Measurements from ENCODE around the gene INSRR.

INSRR gene

DNA sequence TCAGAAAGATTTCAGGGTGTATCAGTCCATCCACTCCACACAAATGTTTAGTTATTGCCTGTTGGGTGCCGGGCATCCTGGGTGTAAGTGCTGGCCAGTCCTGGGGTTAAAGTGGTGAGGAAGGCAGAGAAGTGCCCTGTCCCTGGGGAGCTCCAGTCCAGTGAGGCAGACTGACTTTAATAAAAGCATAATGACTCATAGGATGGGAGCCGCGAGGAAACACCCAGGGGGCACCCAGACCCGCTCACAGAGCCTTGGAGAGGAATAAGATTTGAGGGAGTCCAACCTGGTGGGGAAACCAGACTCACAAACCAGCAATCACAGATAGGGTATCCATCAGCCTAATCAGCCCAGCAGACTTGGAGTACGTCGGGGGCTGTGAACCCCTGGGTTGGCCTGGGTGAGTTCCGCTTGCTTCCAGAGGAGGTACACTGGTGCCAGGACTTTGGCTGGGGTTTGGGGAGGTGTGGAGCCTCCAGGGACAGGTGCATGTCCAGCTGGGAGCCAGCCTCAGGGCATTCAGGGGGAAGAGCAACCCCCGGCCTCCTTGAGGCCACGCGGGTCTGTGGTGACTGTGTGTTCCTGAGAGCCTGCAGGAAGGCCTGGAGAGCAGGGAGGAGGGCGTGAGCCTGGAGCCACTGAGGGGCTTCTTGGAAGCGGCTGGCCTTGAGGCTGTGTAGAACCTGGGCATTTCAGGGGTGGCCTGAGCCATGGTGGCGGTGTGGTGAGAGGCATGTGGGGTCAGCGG lies 38.3 kb upstream of the INSRR start:
- H3K27me3 ChIP-seq (ENCODE audit: low read length) = 0 out of 2 replicates have a peak, but pooled peaks cover 2% of the 10 kb centered on the region
- H2AFZ ChIP-seq (ENCODE audit: low read depth, low read length, severe bottlenecking) = no peak overlapping the region
- TF ChIP-seq, protein P1, sequence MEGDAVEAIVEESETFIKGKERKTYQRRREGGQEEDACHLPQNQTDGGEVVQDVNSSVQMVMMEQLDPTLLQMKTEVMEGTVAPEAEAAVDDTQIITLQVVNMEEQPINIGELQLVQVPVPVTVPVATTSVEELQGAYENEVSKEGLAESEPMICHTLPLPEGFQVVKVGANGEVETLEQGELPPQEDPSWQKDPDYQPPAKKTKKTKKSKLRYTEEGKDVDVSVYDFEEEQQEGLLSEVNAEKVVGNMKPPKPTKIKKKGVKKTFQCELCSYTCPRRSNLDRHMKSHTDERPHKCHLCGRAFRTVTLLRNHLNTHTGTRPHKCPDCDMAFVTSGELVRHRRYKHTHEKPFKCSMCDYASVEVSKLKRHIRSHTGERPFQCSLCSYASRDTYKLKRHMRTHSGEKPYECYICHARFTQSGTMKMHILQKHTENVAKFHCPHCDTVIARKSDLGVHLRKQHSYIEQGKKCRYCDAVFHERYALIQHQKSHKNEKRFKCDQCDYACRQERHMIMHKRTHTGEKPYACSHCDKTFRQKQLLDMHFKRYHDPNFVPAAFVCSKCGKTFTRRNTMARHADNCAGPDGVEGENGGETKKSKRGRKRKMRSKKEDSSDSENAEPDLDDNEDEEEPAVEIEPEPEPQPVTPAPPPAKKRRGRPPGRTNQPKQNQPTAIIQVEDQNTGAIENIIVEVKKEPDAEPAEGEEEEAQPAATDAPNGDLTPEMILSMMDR (IDR thresholded peaks at IDR 0.05; ENCODE audit: insufficient read depth, low read length, poor library complexity, severe bottlenecking) = no peak
- TF ChIP-seq EZH2phosphoT487 (conservative IDR thresholded peaks at IDR 0.05; ENCODE audit: low read length) = no peak
- H3K9ac ChIP-seq (ENCODE audit: low read length) = no peak overlapping the region
- H4K20me1 ChIP-seq (ENCODE audit: low read depth, low read length) = no peaks in the 10 kb centered on the region
- H3K36me3 ChIP-seq (ENCODE audit: low read length) = no peaks in the 10 kb centered on the region
- no peak overlapping the region for H3K27ac ChIP-seq (ENCODE audit: low read depth, low read length)
- H3K4me3 ChIP-seq (ENCODE audit: insufficient read depth, low read length, poor library complexity, severe bottlenecking) = no peak overlapping the region
- no peaks in the 10 kb centered on the region for H3K9me2 ChIP-seq (replicated peaks; ENCODE audit: insufficient read depth, low read length)
- no peak overlapping the region for H3K4me2 ChIP-seq (ENCODE audit: low read depth, low read length, poor library complexity, severe bottlenecking)
- no peaks in the 10 kb centered on the region for H3F3A ChIP-seq (ENCODE audit: insufficient read depth)
- no peaks in the 10 kb centered on the region for H3K79me2 ChIP-seq (ENCODE audit: insufficient read depth, low read length)
- no peaks in the 10 kb centered on the region for H3K9me3 ChIP-seq (ENCODE audit: insufficient read depth, low read length)

DNA sequence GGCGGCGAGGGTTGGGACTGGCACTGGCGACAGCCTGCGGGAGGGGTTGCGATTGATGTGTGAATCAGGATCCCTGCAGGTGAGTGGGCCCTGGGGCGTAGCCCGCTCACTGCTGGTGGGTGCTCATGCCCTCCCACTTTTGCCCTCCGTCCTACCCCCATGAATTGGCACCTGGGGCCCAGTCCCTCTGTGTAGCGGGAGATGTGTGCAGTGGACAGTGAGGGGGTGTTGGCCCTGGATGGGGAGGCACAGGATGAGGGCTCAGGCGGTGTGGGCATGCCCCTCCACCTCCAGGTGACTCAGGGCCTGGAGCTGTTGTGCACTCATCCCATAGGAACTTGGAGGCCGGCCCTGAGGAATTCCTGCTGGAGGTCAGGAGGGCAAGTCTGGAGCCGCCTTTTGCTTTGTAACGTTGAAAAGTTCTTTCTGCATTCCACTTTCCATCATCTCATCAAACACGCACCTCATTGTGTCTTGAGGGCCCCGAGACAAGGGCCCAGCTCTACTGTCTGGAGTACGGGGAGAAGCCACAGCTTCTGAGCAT lies 37.6 kb upstream of the INSRR start:
- Histone ChIP-seq H3K4me3 (ENCODE audit: insufficient read depth, low read length, poor library complexity, severe bottlenecking) (no peak overlapping the region), H3K36me3 (ENCODE audit: low read length) (no peaks in the 10 kb centered on the region), H3K79me2 (ENCODE audit: insufficient read depth, low read length) (no peaks in the 10 kb centered on the region), H3K27me3 (ENCODE audit: low read length) (0 out of 2 replicates have a peak, but pooled peaks cover 2% of the 10 kb centered on the region), H3F3A (ENCODE audit: insufficient read depth) (no peaks in the 10 kb centered on the region), H3K9me2 (replicated peaks; ENCODE audit: insufficient read depth, low read length) (no peaks in the 10 kb centered on the region), H2AFZ (ENCODE audit: low read depth, low read length, severe bottlenecking) (no peak overlapping the region), H3K9ac (ENCODE audit: low read length) (no peak overlapping the region), H3K4me2 (ENCODE audit: low read depth, low read length, poor library complexity, severe bottlenecking) (no peak overlapping the region), H4K20me1 (ENCODE audit: low read depth, low read length) (no peaks in the 10 kb centered on the region), H3K27ac (ENCODE audit: low read depth, low read length) (no peak overlapping the region), H3K9me3 (ENCODE audit: insufficient read depth, low read length) (no peaks in the 10 kb centered on the region)
- TF ChIP-seq, protein P1 (IDR thresholded peaks at IDR 0.05; ENCODE audit: insufficient read depth, low read length, poor library complexity, severe bottlenecking) = no peak
- TF ChIP-seq EZH2phosphoT487 (conservative IDR thresholded peaks at IDR 0.05; ENCODE audit: low read length) = no peak

DNA sequence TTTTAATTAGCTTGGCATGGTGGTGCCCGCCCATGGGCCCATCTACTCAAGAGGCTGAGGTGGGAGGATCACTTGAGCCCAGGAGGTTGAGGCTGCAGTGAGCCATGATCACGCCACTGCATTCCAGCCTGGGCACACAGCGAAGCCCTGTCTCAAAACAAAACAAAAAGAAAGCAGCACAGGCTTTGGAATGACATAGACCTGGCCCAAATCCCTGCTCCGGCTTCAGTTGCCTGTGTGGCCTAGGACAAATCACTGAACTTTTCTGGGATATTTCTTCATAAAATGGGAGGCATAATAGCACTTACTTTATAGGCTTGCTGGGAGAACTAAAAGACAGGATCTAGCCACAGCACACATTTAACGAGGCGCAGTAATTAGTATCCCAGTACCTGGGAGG lies 37.0 kb upstream of the INSRR start:
- Histone ChIP-seq H3F3A (ENCODE audit: insufficient read depth) (no peaks in the 10 kb centered on the region), H4K20me1 (ENCODE audit: low read depth, low read length) (no peaks in the 10 kb centered on the region), H3K9me3 (ENCODE audit: insufficient read depth, low read length) (no peaks in the 10 kb centered on the region), H3K36me3 (ENCODE audit: low read length) (no peaks in the 10 kb centered on the region), H3K4me3 (ENCODE audit: insufficient read depth, low read length, poor library complexity, severe bottlenecking) (no peak overlapping the region), H3K9ac (ENCODE audit: low read length) (no peak overlapping the region), H3K27ac (ENCODE audit: low read depth, low read length) (no peak overlapping the region), H3K27me3 (ENCODE audit: low read length) (0 out of 2 replicates have a peak, but pooled peaks cover 2% of the 10 kb centered on the region), H2AFZ (ENCODE audit: low read depth, low read length, severe bottlenecking) (no peak overlapping the region), H3K9me2 (replicated peaks; ENCODE audit: insufficient read depth, low read length) (no peaks in the 10 kb centered on the region), H3K4me2 (ENCODE audit: low read depth, low read length, poor library complexity, severe bottlenecking) (no peak overlapping the region), H3K79me2 (ENCODE audit: insufficient read depth, low read length) (no peaks in the 10 kb centered on the region)
- TF ChIP-seq, protein P1 (IDR thresholded peaks at IDR 0.05; ENCODE audit: insufficient read depth, low read length, poor library complexity, severe bottlenecking) = no peak
- no peak for TF ChIP-seq EZH2phosphoT487 (conservative IDR thresholded peaks at IDR 0.05; ENCODE audit: low read length)
